Measurements from ENCODE around the gene SLC43A2. TPM values are rescaled to one million over a fixed set of nuclear protein-coding genes. Genes with fewer than 3 reads are reported as not detected.

SLC43A2 gene
- total and polyA plus RNA-seq, 2 of the 13 experiments (the other 11 are each of a cell fraction or from before 2014, with no cell fraction given): 7.3 to 20.0 TPM

GRCh38 chr17:1648173-1648962 is 19.7 kb upstream of the SLC43A2 start (continued):
- TF ChIP-seq ZNF784 (CRISPR knock-in tag; IDR thresholded peaks at IDR 0.05; ENCODE audit: borderline replicate concordance): no peak
- no peak for TF ChIP-seq ZNF280D (CRISPR knock-in tag; IDR thresholded peaks at IDR 0.05)
- no peak for TF ChIP-seq MIER3 (CRISPR knock-in tag; IDR thresholded peaks at IDR 0.05; ENCODE audit: borderline replicate concordance)
- peak; percentile 23; the same call in 1 of the 2 replicates for TF ChIP-seq NFKB2 (CRISPR knock-in tag; IDR thresholded peaks at IDR 0.05; ENCODE audit: borderline replicate concordance)
- no peak for TF ChIP-seq MIER2 (CRISPR knock-in tag; IDR thresholded peaks at IDR 0.05)
- no peak for TF ChIP-seq HIVEP1 (CRISPR knock-in tag; IDR thresholded peaks at IDR 0.05)
- TF ChIP-seq HOXD1 (CRISPR knock-in tag; IDR thresholded peaks at IDR 0.05): no peak
- 0 out of 2 replicates have a peak, but pooled peaks have one; percentile 45 for TF ChIP-seq HNRNPL (IDR thresholded peaks at IDR 0.05; ENCODE audit: low read depth, low read length)
- no peak for TF ChIP-seq SP5 (CRISPR knock-in tag; IDR thresholded peaks at IDR 0.05; ENCODE audit: borderline replicate concordance, low read depth)
- TF ChIP-seq NONO (IDR thresholded peaks at IDR 0.05): no peak
- no peak for TF ChIP-seq NONO (CRISPR knock-in tag; conservative IDR thresholded peaks at IDR 0.05)
- no peak for TF ChIP-seq ZFAT (CRISPR knock-in tag; conservative IDR thresholded peaks at IDR 0.05)
- 0 out of 2 replicates have a peak, but pooled peaks have one; percentile 36 for TF ChIP-seq ZNF318 (CRISPR knock-in tag; IDR thresholded peaks at IDR 0.05)
- TF ChIP-seq POLR2AphosphoS5 (IDR thresholded peaks at IDR 0.05; ENCODE audit: low read depth, low read length): no peak
- TF ChIP-seq CCAR2 (optimal IDR thresholded peaks at IDR 0.05; ENCODE audit: low read depth, low read length): no peak
- no peak for TF ChIP-seq ZNF768 (CRISPR knock-in tag; IDR thresholded peaks at IDR 0.05)
- no peak for TF ChIP-seq DRAP1 (CRISPR knock-in tag; IDR thresholded peaks at IDR 0.05)
- no peak for TF ChIP-seq ZNF747 (CRISPR knock-in tag; IDR thresholded peaks at IDR 0.05; ENCODE audit: borderline replicate concordance)

All from HepG2 (cell line).